HepG2 (cell line): ENCODE results near the gene ELP5. TPM values are rescaled to one million over a fixed set of nuclear protein-coding genes. Genes with fewer than 3 reads are reported as not detected.

Source experiments
- FOXK1 ChIP-seq: sonication (generic); formaldehyde crosslinking; IDR thresholded peaks from 2 replicates; pipeline ENCODE4 v1.4.0; 2020; ENCODE audit warnings: low read depth, missing genetic modification reagents, borderline replicate concordance
- GATAD2A ChIP-seq: IDR thresholded peaks from 2 replicates; pipeline ENCODE4 v1.6.1; 2016
- HNRNPH1 ChIP-seq: fragments of 200-400 bp; formaldehyde crosslinking; optimal IDR thresholded peaks from 2 replicates; pipeline ENCODE3; 2017; ENCODE audit warnings: mild to moderate bottlenecking, low read depth, low read length
- MBD4 ChIP-seq: IDR thresholded peaks from 2 replicates; pipeline ENCODE4 v1.6.1; 2012; ENCODE audit warnings: low read length, inconsistent platforms, borderline replicate concordance
- NRL ChIP-seq: sonication (generic); formaldehyde crosslinking; IDR thresholded peaks from 2 replicates; pipeline ENCODE4 v1.5.0; 2020; ENCODE audit warnings: missing genetic modification reagents, mild to moderate bottlenecking, moderate library complexity, borderline replicate concordance
- POLR2AphosphoS5 ChIP-seq: IDR thresholded peaks from 2 replicates; pipeline ENCODE4 v1.6.1; 2012; ENCODE audit warnings: low read depth, low read length
- RBFOX2 ChIP-seq: fragments of 200-400 bp; formaldehyde crosslinking; IDR thresholded peaks from 2 replicates; pipeline ENCODE4 v1.6.1; 2017; ENCODE audit warnings: low read depth, mild to moderate bottlenecking, low read length
- SP2 ChIP-seq: sonication (generic); formaldehyde crosslinking; IDR thresholded peaks from 2 replicates; pipeline ENCODE4 v1.5.1; 2020; ENCODE audit warnings: mild to moderate bottlenecking, missing genetic modification reagents
- ZBED4 ChIP-seq: sonication (generic); formaldehyde crosslinking; IDR thresholded peaks from 2 replicates; pipeline ENCODE4 v1.4.0; 2020; ENCODE audit warnings: missing genetic modification reagents, borderline replicate concordance
- ZNF274 ChIP-seq: sonication (generic); formaldehyde crosslinking; IDR thresholded peaks from 2 replicates; pipeline ENCODE4 v1.5.1; 2020; ENCODE audit warnings: mild to moderate bottlenecking, missing genetic modification reagents
- ZNF333 ChIP-seq: sonication (generic); formaldehyde crosslinking; IDR thresholded peaks from 2 replicates; pipeline ENCODE4 v1.4.0; 2020; ENCODE audit warnings: mild to moderate bottlenecking, missing genetic modification reagents, borderline replicate concordance
- ZSCAN31 ChIP-seq: sonication (generic); formaldehyde crosslinking; IDR thresholded peaks from 2 replicates; pipeline ENCODE4 v1.5.0; 2020; ENCODE audit warnings: low read depth, mild to moderate bottlenecking, missing genetic modification reagents
- polyA plus RNA-seq, 8 experiments: library from polyadenylated mRNA; depleted of rRNA in 3 of 8; stranded (reverse) in 7 of 8; unstranded in 1 of 8; fragments of >200 nt; fragmentation: Illumina TruSeq in 4 of 8; extraction: Trizol in 4 of 8; gene quantifications; 2 replicates each; pipeline versions ENCODE4 v1.2.1 to v1.2.3, GENCODE V29; 2011 to 2016; ENCODE audit warnings: low read depth in 4 of 8, missing spikeins in 1 of 8, mixed read lengths in 1 of 8; ENCODE audit not compliant: insufficient read depth in 1 of 8
- total RNA-seq, 5 experiments: library from RNA; depleted of rRNA; stranded (reverse); fragments of >200 nt; fragmentation: Illumina TruSeq; extraction: Trizol; gene quantifications; 2 replicates each; pipeline ENCODE4 v1.2.3, GENCODE V29; 2016; ENCODE audit warnings: low read depth in 1 of 5
- TF ChIP-seq, protein P1 (sequence below): IDR thresholded peaks from 2 replicates; pipeline ENCODE4 v1.6.1; 2016; ENCODE audit warnings: low read depth, control low read depth
- TF ChIP-seq, protein P2 (sequence below), 2 experiments: sonication (generic) in 1 of 2; formaldehyde crosslinking in 1 of 2; IDR thresholded peaks; 2 replicates each; pipeline versions ENCODE4 v1.6.1 to v1.9.0; 2014 to 2022; ENCODE audit warnings: antibody characterized with exemption in 1 of 2, borderline replicate concordance in 1 of 2, inconsistent platforms in 1 of 2, low read depth in 1 of 2, missing genetic modification reagents in 1 of 2

The ELP5 gene
- total and polyA plus RNA-seq, 2 of the 13 experiments (the other 11 are each of a cell fraction or from before 2014, with no cell fraction given), result 67.6 to 69.8 TPM

GRCh38 chr17:7251661-7252175 is 297 bp upstream of the ELP5 start, which contains the start of gene CTDNEP1 (continued):
- TF ChIP-seq, protein P1, sequence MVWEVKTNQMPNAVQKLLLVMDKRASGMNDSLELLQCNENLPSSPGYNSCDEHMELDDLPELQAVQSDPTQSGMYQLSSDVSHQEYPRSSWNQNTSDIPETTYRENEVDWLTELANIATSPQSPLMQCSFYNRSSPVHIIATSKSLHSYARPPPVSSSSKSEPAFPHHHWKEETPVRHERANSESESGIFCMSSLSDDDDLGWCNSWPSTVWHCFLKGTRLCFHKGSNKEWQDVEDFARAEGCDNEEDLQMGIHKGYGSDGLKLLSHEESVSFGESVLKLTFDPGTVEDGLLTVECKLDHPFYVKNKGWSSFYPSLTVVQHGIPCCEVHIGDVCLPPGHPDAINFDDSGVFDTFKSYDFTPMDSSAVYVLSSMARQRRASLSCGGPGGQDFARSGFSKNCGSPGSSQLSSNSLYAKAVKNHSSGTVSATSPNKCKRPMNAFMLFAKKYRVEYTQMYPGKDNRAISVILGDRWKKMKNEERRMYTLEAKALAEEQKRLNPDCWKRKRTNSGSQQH (CRISPR knock-in tag), result 0 out of 2 replicates have a peak, but pooled peaks have one; percentile 43
- TF ChIP-seq ZNF274 (CRISPR knock-in tag) (no peak), GATAD2A (no peak), MBD4 (no peak), SP2 (CRISPR knock-in tag) (peak; percentile 65), NRL (no peak), POLR2AphosphoS5 (peak; percentile 57), ZNF333 (CRISPR knock-in tag) (no peak), HNRNPH1 (no peak), RBFOX2 (peak; percentile 76), FOXK1 (CRISPR knock-in tag) (peak; percentile 61; the same call in 1 of the 2 replicates), ZSCAN31 (CRISPR knock-in tag) (0 out of 2 replicates have a peak, but pooled peaks have one; percentile 23), ZBED4 (no peak)
- TF ChIP-seq, protein P2, sequence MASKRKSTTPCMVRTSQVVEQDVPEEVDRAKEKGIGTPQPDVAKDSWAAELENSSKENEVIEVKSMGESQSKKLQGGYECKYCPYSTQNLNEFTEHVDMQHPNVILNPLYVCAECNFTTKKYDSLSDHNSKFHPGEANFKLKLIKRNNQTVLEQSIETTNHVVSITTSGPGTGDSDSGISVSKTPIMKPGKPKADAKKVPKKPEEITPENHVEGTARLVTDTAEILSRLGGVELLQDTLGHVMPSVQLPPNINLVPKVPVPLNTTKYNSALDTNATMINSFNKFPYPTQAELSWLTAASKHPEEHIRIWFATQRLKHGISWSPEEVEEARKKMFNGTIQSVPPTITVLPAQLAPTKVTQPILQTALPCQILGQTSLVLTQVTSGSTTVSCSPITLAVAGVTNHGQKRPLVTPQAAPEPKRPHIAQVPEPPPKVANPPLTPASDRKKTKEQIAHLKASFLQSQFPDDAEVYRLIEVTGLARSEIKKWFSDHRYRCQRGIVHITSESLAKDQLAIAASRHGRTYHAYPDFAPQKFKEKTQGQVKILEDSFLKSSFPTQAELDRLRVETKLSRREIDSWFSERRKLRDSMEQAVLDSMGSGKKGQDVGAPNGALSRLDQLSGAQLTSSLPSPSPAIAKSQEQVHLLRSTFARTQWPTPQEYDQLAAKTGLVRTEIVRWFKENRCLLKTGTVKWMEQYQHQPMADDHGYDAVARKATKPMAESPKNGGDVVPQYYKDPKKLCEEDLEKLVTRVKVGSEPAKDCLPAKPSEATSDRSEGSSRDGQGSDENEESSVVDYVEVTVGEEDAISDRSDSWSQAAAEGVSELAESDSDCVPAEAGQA (IDR thresholded peaks at IDR 0.05; ENCODE audit: low read depth), result no peak; the same call in 1 of the 2 replicates
- TF ChIP-seq, protein P2 (CRISPR knock-in tag; IDR thresholded peaks at IDR 0.05; ENCODE audit: borderline replicate concordance), result no peak
